K562 (cell line): ENCODE results near the gene VILL. TPM values are rescaled to one million over a fixed set of nuclear protein-coding genes. Genes with fewer than 3 reads are reported as not detected.

Experiments
- ARID2 ChIP-seq: fragments of 450-650 bp; IDR thresholded peaks from 2 replicates; pipeline ENCODE4 v1.6.1; 2017; ENCODE audit warnings: antibody characterized with exemption, mild to moderate bottlenecking
- ASH1L ChIP-seq: fragments of 450-650 bp; IDR thresholded peaks from 2 replicates; pipeline ENCODE4 v1.6.1; 2018; ENCODE audit warnings: borderline replicate concordance, mild to moderate bottlenecking, low read depth; ENCODE audit not compliant: partially characterized antibody
- CHD7 ChIP-seq: fragments of 200-600 bp; sonication (generic); IDR thresholded peaks from one replicate; pipeline ENCODE4 v1.6.1; 2012; ENCODE audit warnings: mild to moderate bottlenecking, low read depth, low read length, inconsistent platforms
- HLTF ChIP-seq: fragments of 450-650 bp; IDR thresholded peaks from 2 replicates; pipeline ENCODE4 v1.6.1; 2016
- NCOA2 ChIP-seq, 2 experiments: fragments of 450-650 bp; IDR thresholded peaks; 2 replicates each; pipeline ENCODE4 v1.6.1; 2018; ENCODE audit warnings: mild to moderate bottlenecking in 2 of 2, moderate library complexity in 1 of 2; ENCODE audit not compliant: partially characterized antibody in 2 of 2
- PHB2 ChIP-seq: fragments of 450-650 bp; IDR thresholded peaks from 2 replicates; pipeline ENCODE4 v1.6.1; 2017; ENCODE audit warnings: low read depth
- THAP12 ChIP-seq: fragments of 250-450 bp; sonication (Bioruptor Pico); IDR thresholded peaks from 2 replicates; pipeline ENCODE4 v1.9.0; 2021; ENCODE audit warnings: mild to moderate bottlenecking, inconsistent platforms
- VEZF1 ChIP-seq: fragments of 200-800 bp; sonication (Bioruptor generic); IDR thresholded peaks from 2 replicates; pipeline ENCODE4 v1.6.1; 2017; ENCODE audit warnings: missing genetic modification characterization, missing compliant biosample characterization
- ZNF143 ChIP-seq: sonication (generic); formaldehyde crosslinking; IDR thresholded peaks from 2 replicates; pipeline ENCODE4 v1.9.0; 2022; ENCODE audit warnings: mild to moderate bottlenecking, missing genetic modification reagents
- ZNF197 ChIP-seq: fragments of 200-800 bp; sonication (Bioruptor generic); IDR thresholded peaks from 2 replicates; pipeline ENCODE4 v1.6.1; 2016; ENCODE audit warnings: low read depth, missing genetic modification characterization, missing compliant biosample characterization
- ZNF512 ChIP-seq: IDR thresholded peaks from 2 replicates; pipeline ENCODE4 v1.6.1; 2016; ENCODE audit warnings: missing genetic modification characterization, missing compliant biosample characterization
- polyA plus RNA-seq, 8 experiments: library from polyadenylated mRNA; depleted of rRNA in 4 of 8; stranded (reverse) in 5 of 8; unstranded in 3 of 8; fragments of >200 nt; fragmentation: Nextera tagmentation in 2 of 8; fragmentation: Illumina TruSeq in 1 of 8; extraction: Ambion mirVana in 2 of 8; extraction: Trizol in 1 of 8; gene quantifications; 2 replicates each; pipeline versions ENCODE4 v1.2.1 to v1.2.3, GENCODE V29; 2011 to 2014; ENCODE audit warnings: inconsistent platforms in 1 of 8, missing spikeins in 1 of 8
- total RNA-seq, 7 experiments: library from RNA; depleted of rRNA in 6 of 7; stranded (reverse); fragments of >200 nt in 6 of 7; fragmentation: Illumina TruSeq in 2 of 7; extraction: Trizol in 2 of 7; gene quantifications; 2 replicates each; pipeline versions ENCODE4 v1.2.1 to v1.2.3, GENCODE V29; 2011 to 2021; ENCODE audit warnings: low replicate concordance in 1 of 7

The VILL gene
- total and polyA plus RNA-seq, 9 of the 15 experiments (the other 6 are each of a cell fraction or from before 2014, with no cell fraction given) = 0.11 to 16.0 (median 8.8) TPM

GRCh38 chr3:37996785-37997301 is 6.3 kb downstream of the VILL start (continued):
- no peak for TF ChIP-seq THAP12 (CRISPR knock-in tag)
- TF ChIP-seq HLTF = no peak
- TF ChIP-seq ARID2 = peak; percentile 100
- TF ChIP-seq ASH1L = peak; percentile 37
- TF ChIP-seq VEZF1 (CRISPR knock-in tag) = peak; percentile 61
- TF ChIP-seq NCOA2 (IDR thresholded peaks at IDR 0.05; ENCODE audit: partially characterized antibody in 2 of 2) = no peak
- no peak for TF ChIP-seq PHB2
- TF ChIP-seq ZNF143 (CRISPR knock-in tag) = no peak
- no peak for TF ChIP-seq CHD7
- TF ChIP-seq ZNF512 (tag) = no peak
- TF ChIP-seq ZNF197 = no peak
